Progenitor cell of endocrine pancreas (in vitro differentiated cells): Measurements from ENCODE around the gene FOXC1. TPM values are rescaled to one million over a fixed set of nuclear protein-coding genes. Genes with fewer than 3 reads are reported as not detected.

ENCODE experiments used
- DNase-seq: peaks from one replicate; pipeline ENCODE4 v3.0.0; 2021; ENCODE audit warnings: low spot score; ENCODE audit not compliant: unreplicated experiment
- H3K27ac Mint-ChIP-seq: 2 replicates; pipeline ENCODE4 v1.8.0; 2021; ENCODE audit warnings: mild to moderate bottlenecking, moderate library complexity, mixed read lengths
- H3K27me3 Mint-ChIP-seq: 2 replicates; pipeline ENCODE4 v1.8.0; 2021; ENCODE audit warnings: mixed read lengths
- H3K36me3 Mint-ChIP-seq: 2 replicates; pipeline ENCODE4 v1.8.0; 2022; ENCODE audit warnings: mixed read lengths; ENCODE audit not compliant: insufficient read depth
- H3K4me1 Mint-ChIP-seq: 2 replicates; pipeline ENCODE4 v1.8.0; 2021; ENCODE audit warnings: low read depth, mixed read lengths
- H3K4me3 Mint-ChIP-seq: 2 replicates; pipeline ENCODE4 v1.8.0; 2021; ENCODE audit warnings: low read depth, mild to moderate bottlenecking, moderate library complexity, mixed read lengths
- H3K9me3 Mint-ChIP-seq: 2 replicates; pipeline ENCODE4 v1.8.0; 2021; ENCODE audit warnings: low read depth, mixed read lengths
- CTCF ChIP-seq: fragments of 200-600 bp; sonication (generic); IDR thresholded peaks from one replicate; pipeline ENCODE4 v1.5.0; 2021; ENCODE audit warnings: antibody characterized with exemption, mild to moderate bottlenecking; ENCODE audit not compliant: unreplicated experiment
- total RNA-seq: library from RNA; stranded (reverse); gene quantifications from 2 replicates; pipeline ENCODE4 v1.2.1, GENCODE V29; 2021

Gene FOXC1
- total RNA-seq, 1 donor from 2014 or later, result 0.46 TPM

- Mint-ChIP-seq H3K9me3 (no peaks in the 10 kb centered on the region), H3K36me3 (no peaks in the 10 kb centered on the region), H3K4me1 (peaks cover 14% of the 10 kb centered on the region), H3K27ac (no peak overlapping the region), H3K27me3 (peaks cover 66% of the 10 kb centered on the region), H3K4me3 (peak overlapping the region; percentile 57)
- no peak for DNase-seq
- no peak for TF ChIP-seq CTCF
Measured at GRCh38 chr6:1610497-1611321, 994 bp downstream of the FOXC1 start.

- Mint-ChIP-seq H3K36me3 (no peaks in the 10 kb centered on the region), H3K9me3 (no peaks in the 10 kb centered on the region), H3K4me1 (peaks cover 12% of the 10 kb centered on the region), H3K4me3 (no peak overlapping the region), H3K27ac (no peak overlapping the region), H3K27me3 (peaks cover 66% of the 10 kb centered on the region)
- TF ChIP-seq CTCF, result no peak
- DNase-seq, result no peak
Measured at GRCh38 chr6:1611322-1611571, 1.5 kb downstream of the FOXC1 start.

- H3K9me3 Mint-ChIP-seq, result no peaks in the 10 kb centered on the region
- no peak for TF ChIP-seq CTCF
- no peaks in the 10 kb centered on the region for H3K36me3 Mint-ChIP-seq
- H3K4me3 Mint-ChIP-seq, result peak overlapping the region; percentile 53
- peak overlapping the region; percentile 83 for H3K27ac Mint-ChIP-seq
- peaks cover 12% of the 10 kb centered on the region for H3K4me1 Mint-ChIP-seq
- no peak for DNase-seq
- H3K27me3 Mint-ChIP-seq, result peaks cover 66% of the 10 kb centered on the region
Measured at GRCh38 chr6:1611572-1612298, 2.0 kb downstream of the FOXC1 start.

- no peak overlapping the region for H3K27ac Mint-ChIP-seq
- no peak for DNase-seq
- peaks cover 5% of the 10 kb centered on the region for H3K4me1 Mint-ChIP-seq
- TF ChIP-seq CTCF, result no peak
- H3K27me3 Mint-ChIP-seq, result peaks cover 66% of the 10 kb centered on the region
- H3K36me3 Mint-ChIP-seq, result no peaks in the 10 kb centered on the region
- no peak overlapping the region for H3K4me3 Mint-ChIP-seq
- no peaks in the 10 kb centered on the region for H3K9me3 Mint-ChIP-seq
Measured at GRCh38 chr6:1612299-1612973, 2.7 kb downstream of the FOXC1 start.

- H3K27ac Mint-ChIP-seq, result no peak overlapping the region
- TF ChIP-seq CTCF, result no peak
- no peaks in the 10 kb centered on the region for H3K36me3 Mint-ChIP-seq
- peaks cover 66% of the 10 kb centered on the region for H3K27me3 Mint-ChIP-seq
- no peak for DNase-seq
- peaks cover 5% of the 10 kb centered on the region for H3K4me1 Mint-ChIP-seq
- H3K9me3 Mint-ChIP-seq, result no peaks in the 10 kb centered on the region
- no peak overlapping the region for H3K4me3 Mint-ChIP-seq
Measured at GRCh38 chr6:1612974-1613306, 3.2 kb downstream of the FOXC1 start.
